ENCODE data around the gene KRTAP10-1.

DNA sequence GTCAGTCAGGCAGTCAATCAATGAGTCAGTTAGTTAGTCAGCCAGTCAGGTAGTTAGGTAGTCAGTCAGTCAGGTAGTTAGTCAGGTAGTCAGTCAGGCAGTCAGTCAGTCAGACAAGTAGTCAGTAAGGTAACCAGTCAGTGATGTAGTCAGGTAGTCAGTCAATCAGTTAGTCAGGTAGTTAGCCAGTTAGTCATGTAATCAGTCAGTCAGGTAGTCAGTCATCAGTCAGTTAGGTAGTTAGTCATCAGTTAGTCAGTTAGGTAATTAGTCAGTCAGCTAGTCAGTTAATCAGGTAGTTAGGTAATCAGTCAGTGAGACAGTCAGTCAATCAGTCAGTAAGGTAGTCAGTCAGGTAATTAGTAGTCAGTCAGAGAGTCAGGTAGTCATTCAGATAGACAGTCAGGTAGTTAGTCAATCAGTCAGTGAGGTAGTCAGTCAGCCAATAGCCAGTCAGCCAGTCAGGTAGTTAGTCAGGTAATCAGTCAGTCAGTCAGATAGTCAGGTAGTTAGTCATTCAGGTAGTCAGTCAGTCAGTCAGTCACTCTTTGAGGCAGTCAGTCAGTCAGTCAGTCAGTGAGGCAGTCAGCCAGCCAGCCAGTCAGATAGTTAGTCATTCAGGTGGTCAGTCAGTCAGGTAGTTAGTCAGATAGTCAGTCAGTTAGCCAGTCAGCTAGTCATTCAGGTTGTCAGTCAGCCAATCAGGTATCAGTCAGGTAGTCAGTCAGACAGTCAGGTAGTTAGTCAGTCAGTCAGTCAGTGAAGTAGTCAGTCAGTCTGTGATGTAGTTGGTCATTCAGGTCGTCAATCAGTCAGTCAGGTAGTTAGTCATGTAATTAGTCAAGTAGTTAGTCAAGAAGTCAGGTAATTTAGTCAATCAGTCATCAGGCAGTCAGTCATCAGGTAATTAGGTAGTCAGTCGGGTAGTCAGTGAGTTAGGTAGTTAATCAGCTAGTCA lies 15.3 kb downstream of the KRTAP10-1 start:
- TF ChIP-seq CTCF (IDR thresholded peaks at IDR 0.05) (no peak), EP300 (IDR thresholded peaks at IDR 0.05) (no peak), POLR2AphosphoS5 (IDR thresholded peaks at IDR 0.05) (no peak), POLR2A (IDR thresholded peaks at IDR 0.05) (no peak)
